Activated CD8-positive, alpha-beta memory T cell treated with anti-CD3 and anti-CD28 coated beads for 48 hours (primary cell): ENCODE data around the gene MARK2.
"Not testable (repeated sequence)": the region's sequence is repeated elsewhere in the genome, so short reads cannot be mapped to it uniquely, and the experiment has no call there.

Source experiments
- DNase-seq, 3 experiments: peaks; one replicate each; pipeline ENCODE4 v3.0.0-alpha.2; 2020; ENCODE audit warnings: low read depth in 2 of 3, low spot score in 2 of 3

MARK2 gene

DNA sequence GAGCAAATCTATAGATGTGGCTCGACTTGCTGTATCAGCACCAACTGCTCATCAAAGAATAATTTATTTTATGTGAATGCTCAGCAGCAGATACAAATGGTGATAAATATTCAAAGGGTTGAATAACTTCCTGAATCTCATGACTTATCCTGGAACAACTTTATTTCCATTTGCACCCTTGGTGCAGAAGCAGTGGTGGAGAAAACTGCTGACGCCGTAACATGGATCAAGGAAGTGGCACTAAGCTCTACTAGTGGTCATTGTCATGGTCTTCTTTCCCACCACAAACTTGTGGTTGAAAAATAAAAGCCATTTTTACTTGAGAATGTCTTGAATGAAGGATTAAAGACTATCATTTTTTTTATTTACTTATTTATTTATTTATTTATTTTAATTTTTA lies 14.6 kb downstream of the MARK2 start:
- no peak for DNase-seq

DNA sequence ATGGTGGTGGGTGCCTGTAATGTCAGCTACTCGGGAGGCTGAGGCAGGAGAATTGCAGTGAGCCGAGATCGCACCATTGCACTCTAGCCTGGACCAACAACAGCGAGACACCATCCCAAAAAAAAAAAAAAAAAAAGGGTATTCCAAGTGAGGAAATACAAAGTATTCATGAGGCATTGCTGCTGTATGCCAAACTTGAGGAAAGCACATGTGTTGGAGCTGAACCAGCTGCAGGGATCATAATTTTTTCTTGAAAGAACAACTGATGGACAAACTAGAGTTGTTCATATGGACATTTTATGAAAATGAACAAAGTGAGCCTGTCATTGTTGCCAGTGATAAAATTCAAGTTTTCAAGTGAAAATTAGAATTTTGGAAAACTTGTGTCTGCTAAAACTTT lies 15.8 kb downstream of the MARK2 start:
- no peak for DNase-seq

DNA sequence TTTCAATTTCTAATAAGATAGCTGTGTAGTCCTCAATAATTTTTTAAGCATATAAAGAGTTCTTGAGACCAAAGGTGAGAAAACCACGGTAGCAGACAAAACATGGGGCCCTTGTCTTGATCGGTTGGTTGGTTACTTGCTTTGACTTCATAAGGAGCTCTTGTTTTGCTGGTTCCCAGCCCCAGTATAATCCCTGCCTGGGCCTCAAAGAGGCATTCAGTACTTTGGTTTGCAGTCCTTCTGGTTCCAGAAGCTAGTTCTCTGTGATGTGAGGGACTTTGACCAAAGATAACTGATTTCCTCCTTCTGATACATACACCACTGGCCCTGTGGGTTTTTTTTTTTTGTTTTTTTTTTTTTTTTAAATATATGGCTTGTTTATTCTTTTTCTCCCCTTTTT lies 17.1 kb downstream of the MARK2 start:
- no peak for DNase-seq

DNA sequence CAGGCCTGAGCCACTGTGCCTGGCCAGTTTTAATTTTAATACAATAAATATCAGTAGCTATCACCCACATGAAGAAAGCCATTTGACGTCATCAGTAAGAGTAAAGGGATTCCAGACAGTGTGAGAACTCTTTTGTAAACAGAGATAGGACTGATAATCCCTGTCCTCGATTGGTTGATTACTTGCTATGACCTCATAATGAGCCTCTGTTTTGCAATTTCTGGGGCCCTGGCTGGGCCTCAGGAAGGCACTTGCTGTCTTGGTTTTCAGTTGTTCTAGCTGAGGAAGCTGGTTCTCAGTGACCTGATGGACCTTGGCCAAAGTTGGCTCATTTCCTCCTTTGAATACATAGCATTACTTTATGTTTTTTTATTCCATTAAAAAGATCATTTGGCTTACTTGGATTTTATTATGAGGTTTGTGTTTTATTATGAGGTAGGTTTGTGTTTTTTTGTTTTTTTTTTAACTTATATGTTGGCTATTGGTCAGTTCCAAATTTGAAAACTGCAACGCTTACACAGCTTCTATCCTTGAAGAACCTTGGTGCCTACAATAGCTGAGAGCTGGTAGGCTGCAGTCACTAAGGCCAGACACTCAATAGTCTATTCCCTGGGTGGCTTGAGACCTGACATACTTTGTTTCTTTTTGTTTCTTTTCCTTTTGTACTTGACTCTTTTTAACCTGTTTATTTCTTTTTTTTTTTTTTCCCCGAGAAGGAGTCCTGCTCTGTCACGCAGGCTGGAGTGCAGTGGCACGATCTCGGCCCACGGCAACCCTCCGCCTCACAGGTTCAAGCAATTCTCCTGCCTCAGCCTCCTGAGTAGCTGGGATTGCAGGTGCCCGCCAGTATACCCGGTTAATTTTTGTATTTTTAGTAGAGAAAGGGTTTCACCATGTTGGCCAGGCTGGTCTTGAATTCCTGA lies 20.0 kb downstream of the MARK2 start:
- no peak for DNase-seq

DNA sequence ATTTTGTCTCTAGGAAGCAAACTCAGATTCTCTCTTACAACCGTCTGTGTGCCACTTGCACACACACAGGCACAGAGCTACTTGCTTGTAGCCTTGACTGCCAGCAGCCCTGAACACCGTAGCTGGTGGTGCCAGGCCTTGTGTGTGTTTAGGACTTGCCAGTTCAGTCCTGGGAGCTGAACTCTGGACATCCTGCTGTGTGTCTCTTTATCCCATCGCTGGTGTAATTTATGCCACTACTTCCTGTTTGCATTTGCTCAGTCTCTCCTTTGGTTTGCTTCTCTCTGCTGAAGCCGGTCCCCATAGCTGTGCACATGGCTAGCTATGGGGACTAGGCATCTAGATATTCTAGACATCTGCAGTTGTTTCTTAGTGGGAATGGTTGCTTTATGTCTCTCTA lies 24.0 kb downstream of the MARK2 start:
- no peak for DNase-seq

DNA sequence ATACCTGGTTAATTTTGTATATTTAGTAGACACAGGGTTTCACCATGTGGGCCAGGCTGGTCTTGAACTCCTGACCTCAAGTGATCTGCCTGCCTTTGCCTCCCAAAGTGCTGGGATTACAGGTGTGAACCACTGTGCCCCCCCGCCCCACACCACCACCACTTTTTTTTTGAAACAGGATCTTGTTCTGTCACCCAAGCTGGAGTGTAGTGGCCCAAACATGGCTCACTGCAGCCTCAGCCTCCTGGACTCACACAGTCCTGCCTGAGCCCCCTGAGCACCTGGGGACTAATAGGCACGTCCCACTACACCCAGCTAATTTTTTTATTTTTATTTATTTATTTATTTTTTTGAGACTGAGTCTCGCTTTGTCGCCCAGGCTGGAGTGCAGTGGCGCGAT lies 24.7 kb downstream of the MARK2 start:
- DNase-seq: not testable (repeated sequence)

DNA sequence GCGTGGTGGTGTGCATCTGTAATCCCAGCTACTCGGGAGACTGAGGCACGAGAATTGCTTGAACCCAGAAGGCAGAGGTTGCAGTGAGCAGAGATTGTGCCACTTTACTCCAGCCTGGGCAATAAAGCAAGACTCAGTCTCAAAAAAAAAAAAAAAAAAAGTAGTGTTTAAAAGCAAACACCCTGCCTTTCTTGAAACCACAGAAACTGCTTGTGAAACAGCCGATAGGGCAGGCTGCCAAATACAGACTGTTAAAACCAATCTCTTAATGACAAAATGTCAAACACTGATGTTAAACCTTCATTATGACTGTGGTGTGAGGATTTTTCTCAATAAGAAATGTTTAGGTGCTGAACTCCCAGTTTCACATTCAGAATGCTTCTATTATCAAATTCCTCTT lies 27.3 kb downstream of the MARK2 start:
- DNase-seq: peak in 2 of 3 experiments; percentile 20 to 55

DNA sequence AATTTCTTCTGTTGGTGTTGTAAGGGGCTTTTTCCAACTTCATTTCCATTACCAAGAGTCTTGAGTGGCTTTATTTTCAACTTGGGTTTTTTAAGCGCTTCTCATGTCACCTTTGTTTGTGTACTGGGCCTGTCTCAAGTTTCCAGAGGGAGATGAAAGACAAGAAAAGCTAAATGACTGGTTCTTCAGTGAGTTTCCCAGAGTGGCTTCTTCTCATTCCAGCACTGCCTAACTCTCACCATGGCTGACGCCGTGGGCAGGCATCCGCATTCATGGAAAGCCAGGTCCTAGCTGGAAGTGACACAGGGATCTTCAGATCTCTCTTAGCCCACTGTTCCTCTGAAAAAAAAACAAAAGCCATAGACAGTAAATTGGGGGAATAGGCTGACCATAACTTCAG lies 28.6 kb downstream of the MARK2 start:
- no peak for DNase-seq

DNA sequence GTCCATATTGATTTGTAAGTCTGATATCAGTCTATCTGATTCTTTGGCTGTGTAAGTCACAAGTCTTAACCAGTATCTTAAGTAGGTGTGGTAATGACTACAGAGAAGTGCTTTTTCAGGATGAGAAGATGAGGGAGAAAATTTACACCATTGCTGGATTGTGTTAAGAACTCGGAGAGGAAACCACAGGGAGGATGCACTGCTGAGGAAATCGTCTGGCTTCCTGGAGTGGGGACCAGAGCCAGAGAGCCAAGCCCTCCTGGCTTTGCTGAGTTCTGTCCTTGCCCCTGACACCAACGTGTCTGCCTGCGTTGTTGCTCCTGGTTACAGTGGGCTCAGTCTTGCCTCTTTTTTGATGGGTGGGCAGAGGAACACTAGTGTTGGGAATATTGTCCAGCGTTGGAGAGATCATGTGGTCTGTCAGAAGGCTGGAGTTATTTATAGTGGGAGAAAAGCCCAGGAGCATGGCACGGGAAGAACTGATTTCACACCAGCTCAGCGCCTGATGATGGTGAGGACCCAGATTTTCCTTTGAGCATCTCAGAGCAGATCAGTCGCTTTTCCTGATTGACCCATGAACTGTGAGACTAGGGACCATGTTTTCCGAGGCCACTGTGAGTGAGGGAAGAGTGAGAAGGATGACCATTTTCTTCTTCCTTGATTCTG lies 29.6 kb downstream of the MARK2 start:
- DNase-seq: no peak

DNA sequence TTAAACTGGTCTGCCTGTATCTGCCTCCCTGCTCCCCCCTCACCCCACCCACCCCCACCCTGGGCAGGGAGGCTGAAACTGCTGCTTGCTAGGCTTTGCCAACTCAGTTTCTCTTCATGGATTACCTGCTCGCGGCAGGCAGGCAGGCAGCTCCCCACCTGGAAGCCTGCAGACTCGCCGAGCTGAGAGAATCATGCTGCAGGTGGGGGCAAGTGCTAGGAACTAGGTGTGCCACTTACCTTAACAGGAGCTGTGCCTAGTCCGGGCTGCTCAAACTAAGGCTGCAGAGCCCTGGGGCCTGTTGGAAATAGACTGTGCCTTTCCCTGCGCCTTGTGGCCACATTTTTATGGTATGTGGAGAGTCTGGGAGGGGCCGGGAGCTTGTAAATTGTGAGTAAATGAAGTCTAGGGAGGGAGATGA lies 30.3 kb downstream of the MARK2 start:
- no peak for DNase-seq

DNA sequence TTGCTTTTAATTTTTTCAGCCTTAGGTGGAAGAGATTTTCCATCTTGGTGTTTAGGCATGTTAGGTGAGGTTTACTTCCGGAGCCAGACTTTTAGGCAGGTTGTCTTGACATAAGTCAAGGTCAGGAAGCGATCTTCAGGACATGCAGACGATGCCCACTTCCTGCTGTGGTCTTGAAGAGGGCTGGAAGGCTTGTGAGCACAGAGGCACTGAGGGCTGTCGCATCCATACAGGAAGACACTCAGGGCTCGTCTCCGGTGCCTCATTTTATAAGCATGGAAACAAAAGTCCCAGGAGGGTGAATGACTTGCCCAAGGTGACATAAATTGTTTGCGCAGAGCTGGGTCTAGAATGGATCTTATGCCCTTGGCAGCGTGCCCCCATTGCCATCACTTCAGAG lies 30.8 kb downstream of the MARK2 start:
- DNase-seq: no peak

DNA sequence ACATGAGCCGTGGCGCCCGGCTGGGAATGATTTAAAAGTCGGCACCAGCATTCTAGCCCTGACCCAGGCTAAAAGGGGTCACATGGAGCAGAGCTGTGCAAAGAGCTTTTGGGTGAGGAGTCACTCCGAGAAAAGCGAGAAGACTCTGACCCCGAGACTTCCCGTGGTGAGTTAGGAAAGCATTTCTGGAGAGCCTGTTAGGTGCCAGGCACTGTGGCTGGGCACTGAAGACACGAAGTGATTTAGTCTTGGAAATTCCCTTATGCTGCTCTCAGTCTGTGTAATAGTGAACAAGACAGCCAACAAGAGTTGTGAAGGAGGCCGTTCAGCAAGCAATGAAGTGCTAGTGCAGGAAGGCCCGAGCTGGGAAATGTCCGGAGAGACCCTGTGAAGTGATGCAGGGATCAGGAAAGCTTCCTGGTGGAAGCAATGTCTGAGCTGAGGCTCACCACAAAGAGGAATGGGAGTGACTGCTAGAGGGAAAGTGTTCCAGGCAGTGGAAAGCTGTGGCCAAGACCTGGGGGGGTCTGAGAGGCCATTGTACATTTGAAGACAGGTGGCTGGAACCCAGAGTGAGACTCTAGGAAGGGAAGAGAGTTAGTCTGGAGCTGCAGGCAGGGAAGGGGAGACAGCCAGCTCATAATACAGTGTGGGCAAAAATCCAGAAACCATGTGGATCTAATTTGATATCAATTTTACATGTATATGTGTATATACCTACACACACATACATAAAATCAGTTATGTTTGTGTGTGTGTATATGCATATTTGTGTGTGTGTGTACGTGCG lies 31.6 kb downstream of the MARK2 start:
- DNase-seq: no peak

DNA sequence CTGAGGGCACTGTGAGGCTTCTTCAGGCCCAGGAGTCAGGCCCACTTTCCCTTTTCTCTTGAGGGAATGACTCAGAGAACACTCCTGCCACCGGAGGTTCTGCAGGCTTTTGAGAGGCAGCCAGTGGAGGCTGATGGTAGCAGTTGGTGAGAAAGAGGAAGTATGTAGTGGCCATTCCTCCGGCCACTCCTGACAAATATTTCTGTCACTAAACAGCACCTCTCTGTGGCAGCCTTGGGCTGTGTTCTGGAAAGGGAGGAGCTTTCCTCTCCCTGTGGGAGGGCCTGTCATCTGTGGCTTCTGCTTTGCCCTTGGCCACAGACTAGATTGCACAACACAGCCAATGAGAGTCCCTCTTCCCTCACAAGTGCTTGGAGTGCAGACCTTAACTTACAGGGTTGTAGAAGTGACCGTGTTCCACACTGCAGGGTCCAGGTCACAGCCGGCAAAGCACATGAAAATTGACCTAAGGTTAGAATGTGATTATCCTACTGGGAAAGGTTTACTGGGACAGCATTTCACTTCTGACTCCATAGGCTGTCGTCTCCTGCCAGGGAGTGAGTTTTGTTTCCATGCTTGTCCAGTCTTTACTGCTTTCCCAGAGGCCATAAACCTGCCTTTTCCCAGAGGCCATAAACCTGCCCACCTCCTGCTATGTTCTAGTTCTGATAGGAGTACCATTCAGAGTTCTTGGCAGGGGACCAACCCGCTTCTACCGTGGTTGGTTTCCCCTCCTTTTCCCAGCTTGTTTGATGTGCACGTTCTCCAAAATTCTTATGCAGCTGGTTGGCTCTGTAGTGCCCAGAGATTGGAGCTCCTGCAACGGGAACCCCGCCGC lies 33.3 kb downstream of the MARK2 start:
- no peak for DNase-seq

DNA sequence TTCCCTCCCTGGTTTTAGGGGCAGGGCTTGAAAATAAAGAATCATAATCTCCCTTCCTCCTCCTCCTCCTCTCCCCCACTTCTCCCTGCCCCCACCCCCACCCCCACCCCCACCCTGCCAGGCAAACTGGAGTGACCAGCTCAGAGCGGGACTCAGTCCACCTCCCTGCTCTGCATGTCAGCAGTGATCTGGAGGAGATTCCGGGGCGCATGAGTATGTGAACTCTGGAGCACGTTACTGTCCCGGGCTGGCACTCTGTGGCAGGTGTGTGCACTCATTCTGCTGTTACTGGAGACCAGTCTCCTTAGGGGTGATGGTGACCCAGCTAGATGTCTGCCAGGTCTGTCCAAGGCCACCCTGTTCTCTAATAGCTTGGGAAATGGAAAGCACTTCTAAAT lies 33.9 kb downstream of the MARK2 start:
- no peak for DNase-seq

DNA sequence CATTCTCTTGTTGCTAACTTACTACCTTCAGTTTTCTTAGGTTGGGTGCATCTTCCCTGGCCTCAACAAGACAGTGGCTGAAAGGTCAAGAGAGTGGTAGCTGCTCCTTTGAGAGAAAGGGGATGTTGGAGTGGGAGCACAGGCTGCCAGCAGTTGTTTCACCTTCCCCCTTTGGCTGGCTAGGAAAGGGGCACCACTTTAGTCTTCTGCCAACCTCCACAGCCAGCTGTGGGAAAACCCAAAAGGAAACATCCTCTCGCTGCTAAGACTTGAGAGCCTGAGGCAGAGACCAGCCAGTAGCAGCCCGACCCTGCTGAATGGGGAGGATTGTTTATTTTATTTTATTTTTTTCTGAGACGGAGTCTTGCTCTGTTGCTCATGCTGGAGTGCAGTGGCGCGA lies 34.4 kb downstream of the MARK2 start:
- no peak for DNase-seq

DNA sequence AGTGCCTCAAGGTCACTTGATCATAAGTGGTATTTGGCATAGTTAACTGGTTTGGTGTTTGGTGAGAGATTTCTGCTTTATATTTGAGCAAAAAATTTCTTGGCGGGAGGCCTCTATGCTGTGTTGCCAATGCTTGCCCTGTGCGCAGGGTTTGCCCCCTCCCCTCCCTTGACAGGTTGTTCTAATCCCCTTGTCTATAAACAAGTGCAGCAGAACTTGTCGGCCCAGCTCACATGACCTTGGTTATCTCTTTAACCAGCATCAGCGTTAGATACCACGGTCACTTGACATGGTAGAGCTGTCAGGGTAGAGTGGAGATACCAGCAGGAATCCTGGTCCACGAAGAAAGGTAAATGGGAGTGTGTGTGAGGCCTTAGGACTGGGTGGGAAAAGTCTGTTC lies 35.6 kb downstream of the MARK2 start:
- no peak for DNase-seq

DNA sequence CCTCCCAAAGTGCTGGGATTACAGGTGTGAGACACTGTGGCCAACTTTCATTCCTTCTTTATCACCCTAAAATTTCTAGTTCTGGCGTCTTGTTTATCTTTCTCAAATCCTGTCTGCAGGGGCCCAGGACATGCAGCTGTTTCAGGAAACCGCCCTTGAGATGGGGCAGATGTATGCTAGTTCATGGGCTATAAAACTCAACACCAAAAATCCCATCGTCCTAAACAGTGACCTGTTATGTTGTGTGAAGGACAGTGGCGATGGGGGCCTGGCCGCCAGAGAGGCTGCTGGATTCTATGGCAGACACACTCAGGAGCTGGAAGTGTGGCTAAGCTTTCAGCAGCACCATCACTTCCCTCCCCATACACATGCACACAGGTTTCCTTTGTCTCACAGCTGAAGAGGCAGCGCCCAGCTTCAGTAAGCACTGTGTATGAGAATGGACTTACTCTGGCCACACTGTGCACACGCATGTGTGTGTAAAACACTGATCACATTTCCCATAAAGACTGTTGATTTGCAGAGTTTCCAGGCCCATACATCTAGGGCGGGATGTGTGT lies 36.7 kb downstream of the MARK2 start:
- DNase-seq: no peak

DNA sequence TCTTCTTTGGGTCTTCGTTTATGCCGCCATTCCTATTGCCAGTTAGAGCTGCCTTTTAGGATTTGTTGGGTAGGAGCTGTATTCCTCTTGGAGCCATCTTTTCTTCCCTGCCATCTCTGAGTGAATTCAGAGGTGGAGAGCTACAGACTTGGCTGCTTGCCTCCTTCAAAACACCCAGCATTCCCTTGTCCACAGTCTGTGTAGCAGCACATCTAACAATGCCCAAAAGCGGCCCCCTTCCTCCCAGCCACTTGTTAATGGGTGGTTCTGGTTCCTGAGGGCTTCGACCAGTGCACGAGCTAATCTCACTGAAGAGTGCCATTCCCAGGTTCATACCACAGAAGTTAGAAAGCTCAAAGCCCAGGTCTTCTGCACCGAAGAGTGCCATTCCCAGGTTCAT lies 37.7 kb downstream of the MARK2 start:
- no peak for DNase-seq

DNA sequence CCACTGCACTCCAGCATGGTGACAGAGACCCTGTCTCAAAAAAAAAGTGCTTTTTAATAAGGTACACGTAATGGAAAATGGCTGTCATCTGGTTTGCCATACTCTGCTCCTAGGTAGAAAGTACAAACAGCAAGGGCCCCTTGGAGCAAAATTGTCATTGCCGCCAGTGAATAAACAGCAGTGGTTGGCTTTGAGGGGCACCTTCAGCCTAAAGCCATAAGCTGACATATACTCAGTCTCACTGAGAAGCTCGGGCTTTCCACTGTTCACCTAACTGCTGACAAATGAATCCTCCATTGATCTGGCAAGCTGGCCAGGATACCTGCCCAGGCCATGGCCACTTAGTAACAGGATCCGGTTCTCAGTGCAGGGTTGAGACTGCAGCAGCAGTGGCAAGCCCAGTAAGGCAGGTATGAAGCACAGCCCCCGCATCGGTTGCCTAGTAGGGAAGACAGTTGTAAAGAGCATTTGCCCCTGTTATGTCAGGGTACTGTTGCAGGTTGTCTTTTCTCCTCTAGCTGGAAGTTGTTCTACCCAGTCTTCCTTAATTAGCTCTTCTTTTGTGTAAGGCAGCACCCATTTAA lies 38.8 kb downstream of the MARK2 start:
- DNase-seq: no peak
